ENCODE data around the gene HIGD2B.
"Not testable (repeated sequence)": the region's sequence is repeated elsewhere in the genome, so short reads cannot be mapped to it uniquely, and the experiment has no call there.

GRCh38 chr15:72708551-72709303, 22.7 kb upstream of the HIGD2B start:
- not testable (repeated sequence) for TF ChIP-seq CTCF, EZH2, EZH2phosphoT487 (IDR thresholded peaks at IDR 0.05)
